Activated CD4-positive, alpha-beta T cell treated with anti-CD3 and anti-CD28 coated beads, Interleukin-2, Interleukin-4, amounts not matched to agents 100 ng/mL and 50 ng/mL, durations not matched to agents 16 hours and 8 hours (primary cell): ENCODE results near the gene ZDHHC6.
"Not testable (repeated sequence)": the region's sequence is repeated elsewhere in the genome, so short reads cannot be mapped to it uniquely, and the experiment has no call there.

ENCODE experiments used
- DNase-seq: peaks from one replicate; pipeline ENCODE4 v3.0.0-alpha.2; 2020; ENCODE audit warnings: low spot score

Gene ZDHHC6, protein sequence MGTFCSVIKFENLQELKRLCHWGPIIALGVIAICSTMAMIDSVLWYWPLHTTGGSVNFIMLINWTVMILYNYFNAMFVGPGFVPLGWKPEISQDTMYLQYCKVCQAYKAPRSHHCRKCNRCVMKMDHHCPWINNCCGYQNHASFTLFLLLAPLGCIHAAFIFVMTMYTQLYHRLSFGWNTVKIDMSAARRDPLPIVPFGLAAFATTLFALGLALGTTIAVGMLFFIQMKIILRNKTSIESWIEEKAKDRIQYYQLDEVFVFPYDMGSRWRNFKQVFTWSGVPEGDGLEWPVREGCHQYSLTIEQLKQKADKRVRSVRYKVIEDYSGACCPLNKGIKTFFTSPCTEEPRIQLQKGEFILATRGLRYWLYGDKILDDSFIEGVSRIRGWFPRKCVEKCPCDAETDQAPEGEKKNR

DNA sequence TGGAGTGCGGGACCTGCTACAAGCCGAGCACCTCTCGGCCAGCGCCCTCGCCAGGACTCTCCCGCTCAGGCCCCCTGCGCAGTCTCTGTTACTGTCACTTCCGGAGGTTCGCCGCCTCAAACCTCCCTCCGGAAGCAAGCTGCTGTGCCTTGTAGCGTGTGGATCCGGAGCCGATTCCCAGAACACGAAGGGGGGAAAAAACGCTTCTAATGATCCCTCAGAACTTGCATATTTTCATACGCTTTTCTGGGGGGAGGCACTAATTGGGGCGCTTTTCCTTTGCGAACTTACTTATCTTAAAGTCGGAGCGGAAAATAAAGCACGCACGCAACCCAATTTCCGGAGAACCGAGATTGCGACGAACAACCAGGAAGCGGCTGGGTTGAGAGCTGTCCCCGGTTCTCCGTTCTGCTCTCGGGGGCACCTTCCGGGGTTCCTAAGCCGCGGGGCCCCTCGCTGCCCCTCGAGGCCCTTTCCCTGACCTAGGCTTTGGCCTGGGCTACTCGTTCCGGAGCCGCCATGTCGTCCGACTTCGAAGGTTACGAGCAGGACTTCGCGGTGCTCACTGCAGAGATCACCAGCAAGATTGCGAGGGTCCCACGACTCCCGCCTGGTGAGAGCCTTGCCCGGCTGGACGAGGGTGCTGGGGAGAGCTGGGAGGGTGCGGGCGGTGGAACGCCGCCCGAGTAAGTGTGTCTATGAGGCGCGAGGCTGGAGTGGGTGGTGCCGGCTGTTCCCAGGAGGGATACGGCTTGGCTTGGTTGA is at the start of gene ZDHHC6, which contains the start of gene VTI1A:
Gene ZDHHC6 (minus strand): TSS at position 60 of the 765 bp plus-strand sequence. CDS start 1,478 bp downstream, outside the sequence.
Gene VTI1A (plus strand): TSS at position 361 of the 765 bp plus-strand sequence. CDS start 159 bp downstream, at position 520.
- peak; percentile 82 for DNase-seq

DNA sequence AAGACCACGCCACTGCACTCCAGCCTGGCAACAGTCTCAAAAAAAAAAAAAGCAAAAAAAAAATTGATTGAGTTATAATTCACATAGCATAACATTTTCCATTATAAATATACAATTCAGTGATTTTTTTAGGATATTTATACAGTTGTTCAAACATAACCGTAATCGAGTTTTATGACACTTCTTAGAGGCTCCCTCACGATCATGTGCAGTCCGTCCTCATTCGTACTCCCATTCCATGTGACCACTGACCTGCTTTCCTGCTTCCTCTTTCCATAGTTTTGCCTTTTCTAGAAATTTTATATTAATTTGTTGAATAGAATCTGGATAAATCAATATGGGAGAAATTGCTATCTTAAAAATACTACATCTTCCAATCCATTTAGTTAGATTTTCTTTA is 46.0 kb upstream of the ZDHHC6 start:
- DNase-seq = no peak

DNA sequence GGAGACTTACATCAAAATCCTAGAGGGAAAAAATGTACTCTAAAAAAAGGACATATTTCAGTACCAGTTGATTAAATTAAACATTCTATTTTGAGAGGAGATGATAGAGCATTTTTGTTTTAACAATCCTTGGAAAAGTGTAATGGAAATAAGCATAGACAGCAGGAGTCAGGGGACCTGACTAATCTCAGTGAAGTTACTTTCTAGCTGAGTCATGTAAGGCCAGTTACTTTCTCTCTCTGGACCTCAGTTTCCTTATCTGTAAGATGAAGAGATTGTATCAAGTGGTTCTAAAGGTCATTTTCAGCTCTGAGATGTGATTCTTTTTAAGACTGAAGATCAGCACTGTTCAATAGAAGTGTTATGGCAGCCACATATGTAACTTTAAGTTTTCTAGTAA is 44.4 kb upstream of the ZDHHC6 start:
- DNase-seq = no peak

DNA sequence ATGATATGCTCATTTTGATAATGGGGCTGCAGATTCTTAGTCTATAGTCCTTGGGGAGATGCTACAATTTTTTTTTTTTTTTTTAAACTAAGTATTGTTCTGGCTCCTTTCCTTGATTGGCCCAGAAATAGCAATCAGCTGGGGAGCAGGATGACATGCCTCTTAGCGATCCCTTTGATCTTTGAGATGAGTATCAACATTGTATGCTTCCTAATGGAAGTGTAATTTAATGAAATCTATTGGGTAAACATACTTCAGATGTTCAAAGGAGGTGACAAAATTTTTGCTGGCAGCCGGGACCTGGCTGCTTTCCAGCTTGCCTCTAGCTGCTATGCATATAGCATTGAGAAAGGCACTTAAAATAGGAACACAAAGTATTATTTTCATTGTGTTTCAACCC is 43.8 kb upstream of the ZDHHC6 start:
- DNase-seq = no peak

DNA sequence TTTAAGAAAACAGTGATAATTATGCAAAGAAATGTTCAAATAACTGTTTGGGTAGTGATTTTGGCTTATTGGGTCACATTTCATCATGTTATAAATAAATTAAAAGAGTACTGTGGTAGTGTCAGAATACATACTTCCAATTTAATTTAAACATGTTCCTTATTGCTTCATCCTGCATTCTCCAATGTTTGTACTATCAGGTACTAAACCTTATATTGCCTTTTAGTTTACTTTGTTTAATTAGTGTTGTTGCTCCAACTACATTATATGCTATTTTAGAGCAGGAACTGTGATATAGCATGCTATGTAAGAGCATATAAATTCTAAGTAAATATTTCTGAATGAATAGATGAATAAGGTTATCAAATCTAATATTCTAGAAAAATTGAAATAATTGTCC is 41.2 kb upstream of the ZDHHC6 start:
- DNase-seq = no peak

DNA sequence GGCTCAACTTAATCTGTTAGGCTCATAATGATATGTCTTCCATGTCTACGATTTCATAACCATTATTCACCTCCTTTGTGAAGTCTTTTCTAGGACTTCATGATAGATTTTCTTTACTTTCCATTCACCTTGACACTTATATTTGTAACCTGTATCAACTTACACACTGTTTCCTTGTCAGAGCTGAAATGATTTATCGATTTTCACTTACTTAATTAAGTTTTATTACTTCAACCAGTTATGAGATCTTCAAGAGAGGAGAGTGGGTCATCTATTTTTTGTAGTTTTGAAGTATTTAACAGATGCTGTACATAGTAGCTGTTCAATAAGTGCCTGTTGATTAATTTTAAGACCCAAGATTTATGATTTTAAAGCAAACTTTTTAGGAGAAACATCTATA is 37.7 kb upstream of the ZDHHC6 start:
- DNase-seq = no peak

DNA sequence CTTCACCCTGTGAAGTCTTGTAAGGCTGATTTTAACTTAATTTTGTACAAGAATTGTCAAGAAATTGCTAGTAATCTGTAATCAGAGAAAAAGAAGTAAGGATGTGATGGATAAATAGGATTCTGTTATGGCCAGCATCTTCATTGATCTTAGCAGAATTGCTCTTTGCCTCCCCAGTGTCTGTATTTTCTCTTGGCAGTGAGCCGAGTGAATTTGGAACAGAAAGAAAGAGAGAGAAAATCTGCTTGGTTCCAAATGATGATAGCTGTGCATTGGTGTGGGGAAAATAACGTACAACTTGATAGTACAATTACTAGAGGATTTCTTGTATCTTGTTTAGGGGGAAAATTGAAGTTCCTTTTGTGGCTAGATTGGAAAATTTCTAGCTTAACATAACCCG is 34.9 kb upstream of the ZDHHC6 start:
- DNase-seq = no peak

DNA sequence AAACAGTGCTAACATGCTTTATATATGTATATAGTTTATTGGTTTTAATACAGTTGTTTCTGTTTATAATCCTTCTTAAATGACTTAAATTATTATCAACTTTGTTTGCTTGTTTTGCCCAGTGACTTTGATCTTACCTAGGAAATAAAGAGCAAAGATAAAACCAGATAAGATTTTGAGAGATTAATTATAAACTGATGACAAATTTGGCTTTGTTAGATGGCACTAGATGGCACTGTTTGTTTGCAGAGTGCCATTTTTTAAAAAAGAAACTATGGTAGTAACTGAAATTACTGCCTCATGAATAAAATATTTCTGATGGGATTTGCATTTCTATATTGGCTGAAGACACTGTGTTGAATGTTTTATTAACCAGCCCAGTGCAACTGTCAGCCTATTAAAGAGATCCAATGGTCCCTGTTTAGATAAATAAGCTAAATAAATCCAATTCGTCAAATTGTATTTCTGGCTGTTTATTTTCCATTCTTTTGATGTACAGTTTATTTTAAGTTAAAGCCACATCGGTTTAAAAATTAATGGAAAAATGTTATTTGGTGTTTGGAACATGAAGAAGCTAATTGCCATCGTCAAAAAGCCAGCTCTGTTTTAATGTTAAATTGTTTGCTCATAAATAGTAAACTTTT is 29.0 kb upstream of the ZDHHC6 start:
- DNase-seq = no peak

DNA sequence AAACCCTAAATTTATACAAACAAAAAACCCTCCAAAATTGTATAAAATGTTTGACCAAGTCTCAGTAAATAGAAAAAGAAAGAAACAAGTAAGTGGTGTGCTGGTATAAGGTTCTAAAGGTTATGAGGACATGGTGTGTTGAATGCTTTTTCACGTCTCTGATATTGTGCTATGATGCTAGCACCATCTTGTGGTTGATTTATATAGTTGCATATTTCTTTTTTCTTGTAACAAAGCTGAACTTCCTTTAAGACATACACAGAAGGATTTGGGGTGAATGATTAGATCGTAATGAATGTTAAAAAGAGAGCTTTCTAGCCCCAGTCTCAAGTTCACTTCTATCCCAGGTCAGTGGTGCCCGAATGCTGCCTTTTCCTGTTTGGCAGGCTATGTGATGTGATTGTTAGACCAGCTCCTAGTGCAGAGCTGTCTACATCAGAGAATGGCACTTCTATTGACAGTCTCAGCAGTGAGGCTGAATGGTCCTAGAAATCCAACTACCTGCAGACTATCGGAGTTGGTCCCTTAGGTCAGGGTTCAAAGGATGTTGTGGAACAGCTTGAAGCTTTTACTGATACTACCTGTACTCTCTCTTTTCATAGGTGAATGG is 25.3 kb upstream of the ZDHHC6 start:
- peak; percentile 31 for DNase-seq

DNA sequence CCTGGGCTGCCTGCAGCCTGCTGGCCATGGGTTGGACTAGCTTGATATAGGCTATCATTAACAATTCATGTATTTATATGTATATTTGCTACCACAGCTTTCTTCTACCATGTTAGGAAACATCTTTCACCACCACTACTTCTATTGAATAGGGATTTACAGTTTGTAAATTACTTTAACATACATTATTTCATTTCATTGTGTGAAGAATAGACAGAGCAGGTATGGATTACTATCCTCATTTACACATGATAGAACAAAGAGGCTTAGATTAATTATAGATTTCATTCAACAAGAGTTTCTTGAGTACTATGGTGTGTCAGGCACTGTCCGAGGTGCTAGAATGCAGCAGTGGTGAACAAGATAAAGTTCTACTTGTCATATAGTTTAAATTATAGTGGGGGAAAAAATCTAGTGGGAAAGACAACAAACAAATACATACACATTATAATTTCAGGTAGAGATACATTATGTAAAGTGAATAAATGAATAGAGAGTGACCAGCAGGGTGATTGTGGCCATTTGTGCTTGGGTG is 20.9 kb upstream of the ZDHHC6 start:
- no peak for DNase-seq

DNA sequence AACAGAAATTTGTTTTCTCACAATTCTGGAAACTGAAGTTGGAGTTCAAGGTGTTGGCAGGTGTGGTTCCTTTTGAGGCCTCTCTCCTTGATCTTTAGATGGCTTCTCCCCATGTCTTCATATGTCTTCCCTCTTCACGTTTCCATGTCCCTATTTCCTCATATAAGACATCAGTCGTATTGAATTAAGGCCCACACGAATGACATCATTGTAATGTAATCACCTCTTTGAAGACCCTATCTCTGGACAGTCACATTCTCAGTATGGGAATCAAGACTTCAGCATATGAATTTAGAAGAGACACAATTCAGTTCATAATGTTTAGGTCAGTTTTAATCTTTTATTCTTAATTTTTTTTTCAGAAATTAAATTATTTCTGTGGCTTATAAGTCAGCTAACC is 20.1 kb upstream of the ZDHHC6 start:
- no peak for DNase-seq

DNA sequence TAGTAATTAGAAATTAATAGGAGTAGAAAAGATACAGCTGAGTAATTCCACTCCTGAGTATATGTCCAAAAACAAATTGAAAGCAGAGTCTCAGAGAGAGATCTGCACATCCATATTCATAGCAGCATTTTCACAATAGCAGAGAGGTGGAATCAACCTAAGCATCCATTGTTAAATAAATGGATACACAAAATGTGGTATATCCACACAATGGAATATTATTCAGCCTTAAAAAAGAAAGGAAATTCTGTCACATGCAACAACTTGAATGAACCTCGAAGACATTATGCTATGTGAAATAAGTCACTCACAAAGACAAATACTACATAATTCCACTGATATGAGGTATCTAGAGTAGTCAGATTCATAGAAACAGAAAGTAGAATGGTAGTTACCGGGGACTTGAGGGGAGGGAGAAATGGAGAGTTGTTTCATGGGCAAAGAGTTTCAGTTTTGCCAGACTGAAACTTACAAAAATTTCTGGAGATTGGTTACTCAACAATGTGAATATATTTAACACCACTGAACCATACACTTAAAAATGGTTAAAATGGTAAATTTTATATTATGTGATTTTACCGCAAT is 18.7 kb upstream of the ZDHHC6 start:
- no peak for DNase-seq

DNA sequence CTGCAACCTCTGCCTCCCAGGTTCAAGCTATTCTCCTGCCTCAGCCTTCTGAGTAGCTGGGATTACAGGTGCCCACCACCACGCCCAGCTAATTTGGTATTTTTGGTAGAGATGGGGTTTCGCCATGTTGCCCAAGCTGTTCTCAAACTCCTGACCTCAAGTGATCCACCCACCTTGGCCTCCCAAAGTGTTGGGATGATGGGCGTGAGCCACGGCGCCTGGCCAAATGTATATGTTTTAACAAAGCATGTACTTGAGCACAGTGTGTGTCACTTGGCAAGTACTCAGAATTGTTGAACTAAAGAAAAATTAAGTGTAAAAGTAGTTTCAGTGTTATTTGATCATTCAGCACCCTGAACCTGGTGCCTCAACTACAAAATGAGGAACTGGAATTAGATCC is 17.4 kb upstream of the ZDHHC6 start:
- DNase-seq = not testable (repeated sequence)

DNA sequence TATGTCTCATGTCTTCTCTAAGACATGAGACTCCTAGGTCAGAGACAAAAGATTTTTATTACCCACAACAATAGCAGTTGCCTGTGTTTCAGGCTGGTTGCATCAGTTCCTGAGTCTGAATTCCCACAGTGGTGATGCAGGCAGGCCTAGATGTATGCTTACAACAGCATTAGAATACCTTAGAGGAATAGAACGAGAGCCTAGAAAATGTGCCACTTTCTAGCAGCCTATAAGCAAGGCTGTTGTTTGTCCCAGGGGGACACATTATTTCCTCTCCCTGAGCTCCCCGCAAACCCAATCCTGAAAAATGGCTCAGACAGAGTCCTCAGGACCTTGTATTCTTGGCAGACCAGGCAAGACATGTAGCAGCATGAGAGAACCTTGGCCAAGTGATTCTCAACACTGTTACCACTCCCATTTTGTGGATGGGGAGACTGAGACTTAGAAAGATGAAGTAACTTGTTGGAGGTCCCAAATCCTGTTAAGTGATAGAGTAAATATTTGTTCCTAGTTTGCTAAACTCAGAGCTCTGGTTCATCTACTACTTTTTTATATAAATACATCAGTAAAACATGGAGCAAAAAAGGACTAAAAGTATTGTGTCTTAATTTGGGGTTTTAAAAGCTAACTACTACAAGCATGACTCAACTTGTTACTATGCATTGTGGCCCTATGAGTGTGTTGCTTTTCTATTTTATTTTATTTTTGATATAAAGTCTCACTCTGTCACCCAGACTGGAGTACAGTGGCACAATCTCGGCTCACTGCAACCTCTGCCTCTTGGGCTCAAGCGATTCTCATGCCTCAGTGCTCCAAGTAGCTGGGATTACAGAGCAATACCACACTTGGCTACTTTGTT is 14.5 kb upstream of the ZDHHC6 start:
- peak; percentile 58 for DNase-seq

DNA sequence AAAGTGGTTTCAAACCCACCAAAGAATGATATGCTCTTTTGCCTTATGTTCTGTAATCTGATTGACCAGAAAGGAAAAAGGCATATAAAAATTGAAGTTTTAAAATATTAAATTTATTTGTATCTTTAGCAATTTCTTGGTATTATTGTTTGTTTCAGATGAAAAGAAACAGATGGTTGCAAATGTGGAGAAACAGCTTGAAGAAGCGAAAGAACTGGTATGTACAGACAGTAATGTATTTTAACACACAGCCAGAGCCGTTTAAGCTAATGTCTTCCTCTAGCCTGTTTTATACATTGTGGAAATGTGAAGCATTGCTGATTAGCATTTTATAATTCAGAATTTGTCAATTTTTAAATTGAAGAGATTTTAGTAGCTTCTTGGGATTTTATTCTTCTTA is 13.7 kb upstream of the ZDHHC6 start:
- no peak for DNase-seq

DNA sequence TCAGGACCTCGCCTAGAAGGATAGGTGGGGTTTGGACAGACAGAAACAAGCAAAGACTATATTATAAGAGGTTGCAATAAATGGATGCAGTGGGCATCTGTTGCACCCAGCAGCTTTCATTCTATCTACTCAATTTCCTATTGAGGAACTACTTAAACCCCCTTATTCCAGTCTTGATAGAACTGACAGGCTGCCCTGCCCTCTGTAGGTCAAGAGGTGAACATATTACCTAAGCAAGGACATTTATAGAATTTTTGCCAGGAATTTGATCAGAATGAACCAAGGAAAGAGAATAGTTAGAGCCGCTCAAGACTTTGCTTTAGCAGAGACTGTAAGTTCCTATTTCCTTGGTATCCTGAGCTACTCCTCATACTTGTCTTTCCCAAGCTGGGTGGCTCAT is 9.8 kb upstream of the ZDHHC6 start:
- no peak for DNase-seq

DNA sequence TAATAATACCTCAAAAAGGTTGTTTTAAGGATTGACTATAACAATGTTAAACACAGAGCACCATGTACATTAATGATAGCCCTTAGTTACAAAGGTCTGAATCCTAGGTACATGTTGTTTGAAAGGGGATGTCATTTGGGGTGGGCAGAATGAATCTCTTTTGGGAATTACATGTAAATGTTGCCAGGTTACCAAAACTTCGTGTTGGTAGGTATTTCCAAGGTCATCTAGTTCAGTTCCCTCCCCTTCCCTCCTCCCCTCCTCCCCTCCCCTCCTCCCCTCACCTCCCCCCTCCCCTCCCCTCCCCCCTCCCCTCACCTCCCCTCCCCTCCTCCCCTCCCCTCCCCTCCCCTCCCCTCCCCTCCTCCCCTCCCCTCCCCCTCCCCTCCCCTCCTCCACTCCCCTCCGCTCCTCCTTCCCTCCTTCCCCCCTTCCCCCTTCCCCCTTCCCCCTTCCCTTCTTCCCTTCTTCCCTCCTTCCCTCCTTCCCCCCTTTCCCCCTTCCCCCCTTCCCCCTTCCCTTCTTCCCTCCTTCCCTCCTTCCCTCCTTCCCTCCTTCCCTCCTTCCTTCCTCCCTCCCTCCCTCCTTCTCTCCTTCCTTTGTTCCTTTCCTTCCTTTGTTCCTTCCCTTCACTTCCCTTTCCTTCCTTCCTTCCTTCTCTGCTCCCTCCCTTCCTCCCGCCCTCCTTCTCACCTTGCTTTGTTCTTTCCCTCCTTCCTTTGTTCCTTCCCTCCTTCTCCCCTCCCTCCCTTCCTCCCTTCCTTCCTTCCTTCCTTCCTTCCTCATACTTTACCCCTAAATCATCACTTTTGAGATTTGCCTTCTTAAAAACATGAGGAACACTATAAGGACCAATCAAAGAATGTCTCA is 8.4 kb upstream of the ZDHHC6 start:
- DNase-seq = no peak

DNA sequence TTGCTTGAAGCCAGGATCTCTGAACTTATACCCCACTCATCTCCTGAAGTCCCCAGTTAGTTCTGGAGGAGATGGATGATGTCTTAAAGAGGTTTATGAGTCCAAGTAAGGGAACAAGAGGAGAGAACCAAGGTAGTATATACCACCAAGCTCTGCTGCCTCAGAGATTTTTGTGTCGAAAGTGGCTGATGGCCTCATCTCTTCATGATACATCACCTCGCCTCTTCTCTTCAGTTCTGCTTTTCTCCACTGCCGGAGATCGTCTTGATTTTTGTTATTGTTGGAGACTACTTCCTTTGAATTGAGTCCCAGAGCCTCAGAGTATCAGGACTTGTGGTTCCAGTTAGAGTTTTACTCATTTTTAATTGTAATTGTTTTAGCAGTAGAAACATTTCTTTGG is 2.2 kb upstream of the ZDHHC6 start:
- no peak for DNase-seq

DNA sequence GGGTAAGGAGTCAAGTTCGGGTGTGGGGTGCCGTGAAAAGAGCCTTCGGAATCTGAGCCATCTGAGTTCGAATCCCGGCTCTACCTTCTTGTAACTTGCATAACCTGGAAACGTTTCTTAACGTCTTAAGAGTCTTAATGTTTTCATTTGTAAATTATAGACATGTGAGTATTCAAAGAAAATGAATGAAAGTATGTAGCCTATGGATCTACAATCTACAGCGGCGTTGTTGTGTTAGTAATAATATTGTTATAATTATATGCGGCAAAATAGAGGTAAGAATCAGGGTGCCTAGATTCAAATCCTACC is 860 bp upstream of the ZDHHC6 start:
- no peak for DNase-seq
